ENCODE measurements around the gene EGFR.
A peak's percentile ranks its signal among the peaks of the same experiment; 100 is the strongest.

Gene EGFR

GRCh38 chr7:55078465-55079372 is 59.9 kb downstream of the EGFR start:
- peaks cover 84% of the 10 kb centered on the region for H3K4me1 ChIP-seq (ENCODE audit: control insufficient read depth, insufficient read depth, low read length)
- peak overlapping the region; percentile 22 for H3K4me2 ChIP-seq (ENCODE audit: low read length)
- peaks cover 12% of the 10 kb centered on the region for H3K36me3 ChIP-seq (ENCODE audit: insufficient read depth, low read length)
- peak overlapping the region; percentile 40 for H3K9ac ChIP-seq (ENCODE audit: low read depth, low read length)
- H3K27me3 ChIP-seq (ENCODE audit: control insufficient read depth, insufficient read depth, low read length) = no peaks in the 10 kb centered on the region
- no peak overlapping the region for H3K4me3 ChIP-seq (ENCODE audit: low read length)
- H3K9me3 ChIP-seq (replicated peaks; ENCODE audit: low read length) = no peaks in the 10 kb centered on the region

GRCh38 chr7:55080000-55080623 is 61.3 kb downstream of the EGFR start:
- peaks cover 12% of the 10 kb centered on the region for H3K36me3 ChIP-seq (ENCODE audit: insufficient read depth, low read length)
- H3K9ac ChIP-seq (ENCODE audit: low read depth, low read length) = no peak overlapping the region
- no peak overlapping the region for H3K4me3 ChIP-seq (ENCODE audit: low read length)
- H3K9me3 ChIP-seq (replicated peaks; ENCODE audit: low read length) = no peaks in the 10 kb centered on the region
- H3K4me2 ChIP-seq (ENCODE audit: low read length) = no peak overlapping the region
- H3K27me3 ChIP-seq (ENCODE audit: control insufficient read depth, insufficient read depth, low read length) = no peaks in the 10 kb centered on the region
- peaks cover 76% of the 10 kb centered on the region for H3K4me1 ChIP-seq (ENCODE audit: control insufficient read depth, insufficient read depth, low read length)

GRCh38 chr7:55081068-55081467 is 62.3 kb downstream of the EGFR start:
- Histone ChIP-seq H3K4me1 (ENCODE audit: control insufficient read depth, insufficient read depth, low read length) (peaks cover 76% of the 10 kb centered on the region), H3K4me3 (ENCODE audit: low read length) (no peak overlapping the region), H3K9me3 (replicated peaks; ENCODE audit: low read length) (no peaks in the 10 kb centered on the region), H3K9ac (ENCODE audit: low read depth, low read length) (peak overlapping the region; percentile 2), H3K36me3 (ENCODE audit: insufficient read depth, low read length) (peaks cover 12% of the 10 kb centered on the region), H3K27me3 (ENCODE audit: control insufficient read depth, insufficient read depth, low read length) (no peaks in the 10 kb centered on the region), H3K4me2 (ENCODE audit: low read length) (peak overlapping the region; percentile 38)

- peaks cover 12% of the 10 kb centered on the region for H3K36me3 ChIP-seq (ENCODE audit: insufficient read depth, low read length)
- no peaks in the 10 kb centered on the region for H3K9me3 ChIP-seq (replicated peaks; ENCODE audit: low read length)
- H3K27me3 ChIP-seq (ENCODE audit: control insufficient read depth, insufficient read depth, low read length) = no peaks in the 10 kb centered on the region
- H3K4me2 ChIP-seq (ENCODE audit: low read length) = peak overlapping the region; percentile 38
- H3K9ac ChIP-seq (ENCODE audit: low read depth, low read length) = peak overlapping the region; percentile 2
- H3K4me3 ChIP-seq (ENCODE audit: low read length) = no peak overlapping the region
- peaks cover 76% of the 10 kb centered on the region for H3K4me1 ChIP-seq (ENCODE audit: control insufficient read depth, insufficient read depth, low read length)
These were observed 62.8 kb downstream of the EGFR start for GRCh38 chr7:55081472-55082227.

- peaks cover 12% of the 10 kb centered on the region for H3K36me3 ChIP-seq (ENCODE audit: insufficient read depth, low read length)
- H3K4me2 ChIP-seq (ENCODE audit: low read length) = no peak overlapping the region
- H3K27me3 ChIP-seq (ENCODE audit: control insufficient read depth, insufficient read depth, low read length) = no peaks in the 10 kb centered on the region
- H3K9ac ChIP-seq (ENCODE audit: low read depth, low read length) = no peak overlapping the region
- no peak overlapping the region for H3K4me3 ChIP-seq (ENCODE audit: low read length)
- no peaks in the 10 kb centered on the region for H3K9me3 ChIP-seq (replicated peaks; ENCODE audit: low read length)
- H3K4me1 ChIP-seq (ENCODE audit: control insufficient read depth, insufficient read depth, low read length) = peaks cover 76% of the 10 kb centered on the region
These were observed 63.4 kb downstream of the EGFR start for GRCh38 chr7:55082228-55082603.

- no peak overlapping the region for H3K4me2 ChIP-seq (ENCODE audit: low read length)
These were observed 64.4 kb downstream of the EGFR start for GRCh38 chr7:55083206-55083605.

GRCh38 chr7:55084307-55084706 is 65.5 kb downstream of the EGFR start:
- peaks cover 74% of the 10 kb centered on the region for H3K4me1 ChIP-seq (ENCODE audit: control insufficient read depth, insufficient read depth, low read length)
- H3K36me3 ChIP-seq (ENCODE audit: insufficient read depth, low read length) = peaks cover 19% of the 10 kb centered on the region
- no peak overlapping the region for H3K9ac ChIP-seq (ENCODE audit: low read depth, low read length)
- H3K4me2 ChIP-seq (ENCODE audit: low read length) = no peak overlapping the region
- H3K27me3 ChIP-seq (ENCODE audit: control insufficient read depth, insufficient read depth, low read length) = no peaks in the 10 kb centered on the region
- no peaks in the 10 kb centered on the region for H3K9me3 ChIP-seq (replicated peaks; ENCODE audit: low read length)
- H3K4me3 ChIP-seq (ENCODE audit: low read length) = no peak overlapping the region

More at GRCh38 chr7:55083206-55083605, 64.4 kb downstream of the EGFR start:
- no peaks in the 10 kb centered on the region for H3K9me3 ChIP-seq (replicated peaks; ENCODE audit: low read length)
- H3K9ac ChIP-seq (ENCODE audit: low read depth, low read length) = no peak overlapping the region
- H3K36me3 ChIP-seq (ENCODE audit: insufficient read depth, low read length) = peaks cover 19% of the 10 kb centered on the region
- H3K4me3 ChIP-seq (ENCODE audit: low read length) = no peak overlapping the region
- H3K27me3 ChIP-seq (ENCODE audit: control insufficient read depth, insufficient read depth, low read length) = no peaks in the 10 kb centered on the region
- peaks cover 76% of the 10 kb centered on the region for H3K4me1 ChIP-seq (ENCODE audit: control insufficient read depth, insufficient read depth, low read length)

GRCh38 chr7:55085511-55086412 is 66.9 kb downstream of the EGFR start:
- peak overlapping the region; percentile 41 for H3K4me3 ChIP-seq (ENCODE audit: low read length)
- no peaks in the 10 kb centered on the region for H3K27me3 ChIP-seq (ENCODE audit: control insufficient read depth, insufficient read depth, low read length)

GRCh38 chr7:55086413-55087201 is 67.8 kb downstream of the EGFR start:
- Histone ChIP-seq H3K36me3 (ENCODE audit: insufficient read depth, low read length) (peaks cover 16% of the 10 kb centered on the region), H3K27me3 (ENCODE audit: control insufficient read depth, insufficient read depth, low read length) (no peaks in the 10 kb centered on the region), H3K9ac (ENCODE audit: low read depth, low read length) (peak overlapping the region; percentile 81), H3K4me2 (ENCODE audit: low read length) (peak overlapping the region; percentile 87), H3K4me1 (ENCODE audit: control insufficient read depth, insufficient read depth, low read length) (peaks cover 66% of the 10 kb centered on the region), H3K4me3 (ENCODE audit: low read length) (peak overlapping the region; percentile 64), H3K9me3 (replicated peaks; ENCODE audit: low read length) (no peaks in the 10 kb centered on the region)

More at GRCh38 chr7:55085511-55086412, 66.9 kb downstream of the EGFR start:
- peak overlapping the region; percentile 81 for H3K9ac ChIP-seq (ENCODE audit: low read depth, low read length)
- no peaks in the 10 kb centered on the region for H3K9me3 ChIP-seq (replicated peaks; ENCODE audit: low read length)
- H3K4me1 ChIP-seq (ENCODE audit: control insufficient read depth, insufficient read depth, low read length) = peaks cover 66% of the 10 kb centered on the region
- H3K4me2 ChIP-seq (ENCODE audit: low read length) = peak overlapping the region; percentile 87
- peaks cover 16% of the 10 kb centered on the region for H3K36me3 ChIP-seq (ENCODE audit: insufficient read depth, low read length)

GRCh38 chr7:55087521-55087961 is 68.7 kb downstream of the EGFR start:
- H3K4me2 ChIP-seq (ENCODE audit: low read length) = peak overlapping the region; percentile 87
- H3K27me3 ChIP-seq (ENCODE audit: control insufficient read depth, insufficient read depth, low read length) = no peaks in the 10 kb centered on the region
- peak overlapping the region; percentile 64 for H3K4me3 ChIP-seq (ENCODE audit: low read length)
- H3K36me3 ChIP-seq (ENCODE audit: insufficient read depth, low read length) = peaks cover 16% of the 10 kb centered on the region
- H3K4me1 ChIP-seq (ENCODE audit: control insufficient read depth, insufficient read depth, low read length) = peaks cover 67% of the 10 kb centered on the region
- no peaks in the 10 kb centered on the region for H3K9me3 ChIP-seq (replicated peaks; ENCODE audit: low read length)
- peak overlapping the region; percentile 81 for H3K9ac ChIP-seq (ENCODE audit: low read depth, low read length)

Measured in skeletal muscle satellite cell (primary cell).